SU-DHL-6 (cell line): ENCODE measurements around the gene MEAK7.

Experiments used
- EZH2phosphoT487 ChIP-seq: fragments of 200-600 bp; sonication (generic), shearing (Covaris generic); conservative IDR thresholded peaks from 2 replicates; pipeline ENCODE4 v1.6.1; 2018; ENCODE audit warnings: mild to moderate bottlenecking, antibody characterized with exemption, low read length, moderate library complexity, mixed read lengths
- TF ChIP-seq, protein P1 (sequence below): fragments of 200-600 bp; sonication (generic); IDR thresholded peaks from one replicate; pipeline ENCODE4 v1.5.1; 2017; ENCODE audit warnings: antibody characterized with exemption, mild to moderate bottlenecking, low read length, moderate library complexity; ENCODE audit not compliant: insufficient read depth, poor library complexity, severe bottlenecking

DNA sequence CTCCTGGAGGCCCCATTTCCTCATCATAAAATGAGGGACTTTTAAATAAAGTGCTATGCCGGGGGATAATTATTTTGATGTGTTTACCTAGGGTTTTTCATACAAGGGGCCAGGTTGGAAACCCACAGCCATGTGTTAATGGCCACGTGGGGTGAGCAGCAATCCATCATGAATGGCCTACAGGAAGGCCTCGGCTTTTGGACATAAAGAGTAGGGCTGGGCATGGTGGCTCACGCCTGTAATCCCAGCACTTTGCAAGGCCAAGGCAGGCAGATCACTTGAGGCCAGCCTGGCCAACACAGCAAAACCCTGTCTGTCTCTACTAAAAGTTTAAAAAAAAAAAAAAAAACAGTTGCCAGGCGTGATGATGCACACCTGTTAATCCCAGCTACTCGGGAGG, 40.3 kb downstream of the MEAK7 start:
- TF ChIP-seq, protein P1, sequence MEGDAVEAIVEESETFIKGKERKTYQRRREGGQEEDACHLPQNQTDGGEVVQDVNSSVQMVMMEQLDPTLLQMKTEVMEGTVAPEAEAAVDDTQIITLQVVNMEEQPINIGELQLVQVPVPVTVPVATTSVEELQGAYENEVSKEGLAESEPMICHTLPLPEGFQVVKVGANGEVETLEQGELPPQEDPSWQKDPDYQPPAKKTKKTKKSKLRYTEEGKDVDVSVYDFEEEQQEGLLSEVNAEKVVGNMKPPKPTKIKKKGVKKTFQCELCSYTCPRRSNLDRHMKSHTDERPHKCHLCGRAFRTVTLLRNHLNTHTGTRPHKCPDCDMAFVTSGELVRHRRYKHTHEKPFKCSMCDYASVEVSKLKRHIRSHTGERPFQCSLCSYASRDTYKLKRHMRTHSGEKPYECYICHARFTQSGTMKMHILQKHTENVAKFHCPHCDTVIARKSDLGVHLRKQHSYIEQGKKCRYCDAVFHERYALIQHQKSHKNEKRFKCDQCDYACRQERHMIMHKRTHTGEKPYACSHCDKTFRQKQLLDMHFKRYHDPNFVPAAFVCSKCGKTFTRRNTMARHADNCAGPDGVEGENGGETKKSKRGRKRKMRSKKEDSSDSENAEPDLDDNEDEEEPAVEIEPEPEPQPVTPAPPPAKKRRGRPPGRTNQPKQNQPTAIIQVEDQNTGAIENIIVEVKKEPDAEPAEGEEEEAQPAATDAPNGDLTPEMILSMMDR: no peak
- TF ChIP-seq EZH2phosphoT487: no peak
